HepG2 (cell line): ENCODE measurements around the gene YPEL3. TPM values are rescaled to one million over a fixed set of nuclear protein-coding genes. Genes with fewer than 3 reads are reported as not detected.
A peak's percentile ranks its signal among the peaks of the same experiment; 100 is the strongest.

Experiments
- ARID3A ChIP-seq: IDR thresholded peaks from 2 replicates; pipeline ENCODE4 v1.6.1; 2012; ENCODE audit warnings: low read depth, low read length, improper control_type of control experiment
- CTCF ChIP-seq: sonication (generic); formaldehyde crosslinking; IDR thresholded peaks from 2 replicates; pipeline ENCODE4 v1.5.0; 2020; ENCODE audit warnings: mild to moderate bottlenecking, missing genetic modification reagents, moderate library complexity
- HBP1 ChIP-seq: IDR thresholded peaks from 2 replicates; pipeline ENCODE4 v1.6.1; 2016; ENCODE audit warnings: low read depth, control low read depth
- HMGXB3 ChIP-seq: sonication (generic); formaldehyde crosslinking; IDR thresholded peaks from 2 replicates; pipeline ENCODE4 v1.4.0; 2020; ENCODE audit warnings: missing genetic modification reagents, borderline replicate concordance
- MAF1 ChIP-seq: sonication (generic); formaldehyde crosslinking; IDR thresholded peaks from 2 replicates; pipeline ENCODE4 v1.5.0; 2020; ENCODE audit warnings: missing genetic modification reagents, borderline replicate concordance
- NCOR1 ChIP-seq: fragments of 200-600 bp; sonication (generic); IDR thresholded peaks from 2 replicates; pipeline ENCODE4 v1.7.0; 2017; ENCODE audit warnings: antibody characterized with exemption, low read length, borderline replicate concordance
- PPARG ChIP-seq: conservative IDR thresholded peaks from 2 replicates; pipeline ENCODE4 v1.6.1; 2016; ENCODE audit warnings: missing biosample characterization, missing genetic modification reagents
- RXRA ChIP-seq: sonication (generic); formaldehyde crosslinking; IDR thresholded peaks from 2 replicates; pipeline ENCODE4 v1.5.1; 2020; ENCODE audit warnings: missing genetic modification reagents
- SAP130 ChIP-seq: IDR thresholded peaks from 2 replicates; pipeline ENCODE4 v1.6.1; 2016; ENCODE audit warnings: low read depth
- XBP1 ChIP-seq: sonication (generic); formaldehyde crosslinking; IDR thresholded peaks from 2 replicates; pipeline ENCODE4 v1.5.0; 2020; ENCODE audit warnings: missing genetic modification reagents
- ZNF225 ChIP-seq: sonication (generic); formaldehyde crosslinking; IDR thresholded peaks from 2 replicates; pipeline ENCODE4 v1.4.0; 2020; ENCODE audit warnings: mild to moderate bottlenecking, missing genetic modification reagents
- ZNF282 ChIP-seq: fragments of 450-650 bp; IDR thresholded peaks from 2 replicates; pipeline ENCODE4 v1.6.1; 2018; ENCODE audit not compliant: partially characterized antibody
- ZNF33B ChIP-seq: sonication (generic); formaldehyde crosslinking; IDR thresholded peaks from 2 replicates; pipeline ENCODE4 v1.5.1; 2020; ENCODE audit warnings: mild to moderate bottlenecking, missing genetic modification reagents
- ZNF619 ChIP-seq: sonication (generic); formaldehyde crosslinking; IDR thresholded peaks from 2 replicates; pipeline ENCODE4 v1.4.0; 2020; ENCODE audit warnings: mild to moderate bottlenecking, missing genetic modification reagents
- ZNF770 ChIP-seq: sonication (generic); formaldehyde crosslinking; IDR thresholded peaks from 2 replicates; pipeline ENCODE4 v1.5.0; 2020; ENCODE audit warnings: mild to moderate bottlenecking, missing genetic modification reagents
- ZNF883 ChIP-seq: sonication (generic); formaldehyde crosslinking; IDR thresholded peaks from 2 replicates; pipeline ENCODE4 v1.5.1; 2020; ENCODE audit warnings: mild to moderate bottlenecking, missing genetic modification reagents; ENCODE audit errors: not compliant biosample characterization
- polyA plus RNA-seq, 8 experiments: library from polyadenylated mRNA; depleted of rRNA in 3 of 8; stranded (reverse) in 7 of 8; unstranded in 1 of 8; fragments of >200 nt; fragmentation: Illumina TruSeq in 4 of 8; extraction: Trizol in 4 of 8; gene quantifications; 2 replicates each; pipeline versions ENCODE4 v1.2.1 to v1.2.3, GENCODE V29; 2011 to 2016; ENCODE audit warnings: low read depth in 4 of 8, missing spikeins in 1 of 8, mixed read lengths in 1 of 8; ENCODE audit not compliant: insufficient read depth in 1 of 8
- total RNA-seq, 5 experiments: library from RNA; depleted of rRNA; stranded (reverse); fragments of >200 nt; fragmentation: Illumina TruSeq; extraction: Trizol; gene quantifications; 2 replicates each; pipeline ENCODE4 v1.2.3, GENCODE V29; 2016; ENCODE audit warnings: low read depth in 1 of 5

The YPEL3 gene
- total and polyA plus RNA-seq, 2 of the 13 experiments (the other 11 are each of a cell fraction or from before 2014, with no cell fraction given): 5.4 to 47.0 TPM

- no peak for TF ChIP-seq ZNF619
- TF ChIP-seq XBP1 (CRISPR knock-in tag): no peak
- peak; percentile 51; the same call in 1 of the 2 replicates for TF ChIP-seq NCOR1
- TF ChIP-seq ZNF883: no peak
- TF ChIP-seq ZNF282: no peak
- TF ChIP-seq CTCF (CRISPR knock-in tag): peak; percentile 33
- peak; percentile 98 for TF ChIP-seq SAP130 (CRISPR knock-in tag)
- TF ChIP-seq ZNF225: no peak
- peak; percentile 97 for TF ChIP-seq ZNF770
- no peak; the same call in 1 of the 2 replicates for TF ChIP-seq HBP1
- TF ChIP-seq ZNF33B: no peak
- peak; percentile 88; the same call in 1 of the 2 replicates for TF ChIP-seq ARID3A
- peak; percentile 50; the same call in 1 of the 2 replicates for TF ChIP-seq HMGXB3
- TF ChIP-seq MAF1 (CRISPR knock-in tag): no peak
- TF ChIP-seq PPARG (CRISPR knock-in tag): peak; percentile 91
- no peak; the same call in 1 of the 2 replicates for TF ChIP-seq RXRA
Observed at GRCh38 chr16:30139583-30140481, 43.8 kb upstream of the YPEL3 start (continued).
